Mononuclear cell (primary cell): ENCODE results near the gene IPO5. TPM values are rescaled to one million over a fixed set of nuclear protein-coding genes. Genes with fewer than 3 reads are reported as not detected.
"Not testable (repeated sequence)": the region's sequence is repeated elsewhere in the genome, so short reads cannot be mapped to it uniquely, and the experiment has no call there.

Experiments
- H3K27me3 ChIP-seq: 2 replicates; pipeline ENCODE4 v1.6.0; 2011; ENCODE audit warnings: low read length, control low read depth; ENCODE audit not compliant: insufficient read depth
- H3K4me1 ChIP-seq: 2 replicates; pipeline ENCODE4 v1.5.1; 2011; ENCODE audit warnings: mild to moderate bottlenecking, low read length, control low read depth; ENCODE audit not compliant: insufficient read depth
- H3K4me3 ChIP-seq: 2 replicates; pipeline ENCODE4 v1.5.1; 2011; ENCODE audit warnings: mild to moderate bottlenecking, low read length, moderate library complexity
- H3K9me3 ChIP-seq: 2 replicates; pipeline ENCODE4 v1.5.1; 2011; ENCODE audit warnings: low read depth, mild to moderate bottlenecking, control low read depth, low read length
- total RNA-seq: library from RNA; depleted of rRNA; stranded (reverse); fragments of >200 nt; gene quantifications from one replicate; pipeline ENCODE4 v1.2.3, GENCODE V29; 2012

Gene IPO5
- total RNA-seq, 1 donor: 69.2 TPM

DNA sequence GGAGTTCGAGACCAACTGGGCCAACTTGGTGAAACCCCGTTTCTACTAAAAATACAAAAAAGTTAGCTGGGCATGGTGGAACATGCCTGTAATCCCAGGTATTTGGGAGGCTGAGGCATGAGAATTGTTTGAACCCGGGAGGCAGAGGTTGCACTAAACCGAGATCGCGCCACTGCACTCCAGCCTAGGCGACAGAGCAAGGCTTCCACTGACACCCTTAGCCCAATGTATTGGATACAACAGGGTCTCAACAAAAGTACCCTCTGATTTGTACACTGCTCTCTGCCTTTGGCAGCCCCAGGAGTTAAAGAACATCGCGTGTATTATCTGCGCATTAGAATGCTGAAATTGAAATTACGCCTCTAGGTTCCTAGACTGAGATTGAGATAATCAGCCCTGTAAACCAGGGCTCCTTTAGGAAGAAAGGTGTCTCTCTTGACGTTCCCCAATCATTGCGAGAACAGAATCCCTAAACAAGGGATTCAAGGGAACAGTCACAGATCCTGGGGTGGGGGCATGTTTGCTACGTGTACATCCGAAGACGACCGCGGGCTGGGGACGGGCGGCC lies 21.9 kb downstream of the IPO5 start:
- H3K4me1 ChIP-seq: peaks cover 19% of the 10 kb centered on the region
- H3K9me3 ChIP-seq: no peaks in the 10 kb centered on the region
- H3K4me3 ChIP-seq: peak overlapping the region; percentile 66
- no peaks in the 10 kb centered on the region for H3K27me3 ChIP-seq

DNA sequence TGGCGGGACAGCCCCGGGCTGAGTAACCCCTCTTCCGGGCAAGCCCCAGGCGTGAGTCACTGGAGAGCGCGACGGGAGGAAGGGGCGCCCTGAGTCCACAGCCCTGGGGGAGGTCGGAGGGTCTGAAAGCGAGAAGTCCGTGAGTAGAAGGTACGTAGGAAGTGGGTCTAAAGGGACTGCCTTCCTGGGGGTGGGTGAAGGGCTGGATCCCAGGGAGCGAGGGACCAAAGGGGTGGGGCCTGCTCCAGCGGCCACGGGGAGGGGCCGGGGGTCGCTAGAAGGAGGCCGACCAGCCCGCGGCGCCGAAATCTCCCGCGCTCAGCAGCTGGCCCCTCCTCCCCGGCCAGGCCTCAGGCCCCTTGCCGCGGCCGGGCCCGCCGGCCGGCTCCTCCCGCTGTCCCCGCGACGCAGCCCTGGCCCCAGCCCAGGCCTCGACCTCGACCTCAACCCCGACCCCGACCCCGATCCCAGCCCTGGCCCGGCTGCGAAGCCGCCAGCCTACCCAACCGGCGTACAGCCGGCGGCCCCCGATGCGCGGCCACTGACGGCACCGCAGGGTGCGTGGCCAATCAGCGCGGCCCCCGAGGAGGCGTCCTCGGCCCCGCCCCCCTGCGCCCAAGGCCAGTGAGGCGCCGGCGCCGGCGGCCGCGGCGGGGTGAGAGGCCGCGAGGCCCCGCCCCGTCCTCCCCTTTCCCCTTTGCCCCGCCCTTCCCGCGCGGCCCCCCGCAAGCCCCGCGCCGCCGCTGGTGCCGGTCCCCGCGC lies 22.6 kb downstream of the IPO5 start:
- no peaks in the 10 kb centered on the region for H3K9me3 ChIP-seq
- H3K27me3 ChIP-seq: no peaks in the 10 kb centered on the region
- H3K4me3 ChIP-seq: peak overlapping the region; percentile 66

DNA sequence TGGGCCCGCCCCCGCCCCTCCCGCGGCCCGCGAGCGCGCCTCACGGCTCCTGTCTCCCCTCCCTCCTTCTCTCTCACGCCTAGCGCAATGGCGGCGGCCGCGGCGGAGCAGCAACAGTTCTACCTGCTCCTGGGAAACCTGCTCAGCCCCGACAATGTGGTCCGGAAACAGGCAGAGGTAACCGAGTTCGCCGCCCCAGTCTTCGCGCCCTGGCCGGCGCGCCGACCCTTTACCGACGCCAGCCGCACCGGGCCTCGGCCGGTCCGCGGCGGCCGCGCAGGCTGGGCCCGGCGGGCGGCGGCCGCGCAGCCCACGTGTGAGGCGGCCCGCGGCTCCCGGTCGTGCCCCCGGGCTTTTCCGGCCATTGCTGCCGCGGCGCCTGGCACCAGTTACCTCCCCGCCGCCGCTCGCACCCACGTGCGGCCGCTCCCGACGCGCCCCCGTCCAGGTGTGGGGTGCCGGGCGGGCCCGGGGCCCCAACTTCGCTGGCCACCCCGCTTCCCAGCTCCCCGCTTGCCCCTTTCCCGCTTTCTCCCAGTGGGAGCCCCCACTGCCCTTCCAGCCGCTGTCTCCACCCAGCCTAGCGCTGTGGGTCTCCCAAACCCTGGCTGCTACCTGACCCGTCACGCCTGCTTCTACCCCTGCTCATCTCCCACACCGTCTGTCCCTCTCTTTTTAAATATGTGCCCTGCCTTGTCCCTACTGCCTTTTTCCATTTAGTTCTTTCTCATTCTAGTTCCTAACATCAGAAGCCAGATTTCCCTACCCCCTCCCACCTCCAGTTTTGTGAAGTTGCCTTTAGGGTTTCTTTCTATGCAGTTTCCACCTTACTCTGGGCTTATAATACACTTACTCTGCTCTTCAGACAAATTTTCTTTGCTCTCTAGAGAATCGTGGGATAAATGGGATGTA lies 23.4 kb downstream of the IPO5 start:
- Histone ChIP-seq H3K4me1 (peaks cover 19% of the 10 kb centered on the region), H3K27me3 (no peaks in the 10 kb centered on the region), H3K4me3 (peak overlapping the region; percentile 55), H3K9me3 (no peaks in the 10 kb centered on the region)

More for the DNA sequence above, 22.6 kb downstream of the IPO5 start:
- peaks cover 19% of the 10 kb centered on the region for H3K4me1 ChIP-seq

DNA sequence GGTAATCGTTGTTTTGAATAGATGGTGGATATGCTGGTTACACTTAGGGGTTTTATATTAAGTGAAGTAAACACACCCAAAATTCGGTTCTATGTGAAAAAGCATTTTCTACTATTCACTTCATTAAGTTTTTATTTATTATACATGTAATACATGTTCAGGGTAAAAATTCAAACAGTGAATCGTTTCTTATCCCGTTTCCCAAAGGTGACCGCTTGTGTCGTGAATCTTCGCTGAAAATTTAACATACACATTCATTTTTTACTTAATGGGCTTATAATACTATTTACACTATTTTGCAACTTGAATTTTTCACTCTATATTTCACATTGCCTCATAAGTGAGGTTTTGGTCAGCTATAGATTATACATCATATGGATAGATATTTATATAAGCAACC lies 24.5 kb downstream of the IPO5 start:
- Histone ChIP-seq H3K4me1 (peaks cover 19% of the 10 kb centered on the region), H3K4me3 (no peak overlapping the region), H3K9me3 (no peaks in the 10 kb centered on the region), H3K27me3 (no peaks in the 10 kb centered on the region)

DNA sequence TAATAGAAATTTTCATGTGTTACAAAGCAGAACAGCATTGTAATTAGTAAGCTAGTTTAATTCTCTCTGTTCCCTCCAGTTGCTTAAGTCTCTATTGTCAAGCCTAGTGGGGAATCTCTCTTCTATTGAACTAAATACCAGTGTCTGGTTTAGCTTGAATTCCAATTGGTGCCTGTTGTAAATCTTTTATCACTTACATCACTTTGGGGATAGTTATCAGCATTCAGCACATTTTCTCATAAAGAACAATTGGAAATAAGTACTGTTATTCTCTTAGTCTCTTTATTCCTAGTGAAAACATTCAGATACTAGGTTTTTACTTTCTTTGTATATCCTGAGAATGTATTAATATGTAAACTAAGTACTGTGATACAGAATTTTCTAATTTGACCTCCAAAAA lies 25.2 kb downstream of the IPO5 start:
- H3K4me3 ChIP-seq: no peak overlapping the region

DNA sequence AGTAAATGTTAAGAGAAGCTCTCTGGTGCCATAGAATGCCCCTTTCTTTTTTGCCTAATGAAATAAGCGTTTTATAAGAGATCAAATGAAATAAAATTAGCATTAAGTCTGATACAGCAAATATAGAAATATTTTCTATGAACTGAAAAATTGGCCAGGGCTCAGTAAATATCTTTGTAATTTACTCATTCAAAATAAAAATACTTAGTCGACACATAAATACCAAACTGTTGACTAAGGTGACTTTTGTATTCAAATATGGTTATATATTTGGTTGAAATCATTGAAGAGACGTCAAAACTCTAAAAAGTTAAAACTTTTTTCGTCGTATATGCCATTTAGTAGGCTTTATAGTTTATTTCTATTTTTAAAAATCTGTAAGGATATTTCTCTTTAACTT lies 25.6 kb downstream of the IPO5 start:
- Histone ChIP-seq H3K27me3 (no peaks in the 10 kb centered on the region), H3K9me3 (no peaks in the 10 kb centered on the region), H3K4me1 (peaks cover 19% of the 10 kb centered on the region), H3K4me3 (no peak overlapping the region)

More for the DNA sequence above, 25.2 kb downstream of the IPO5 start:
- no peaks in the 10 kb centered on the region for H3K27me3 ChIP-seq
- peaks cover 19% of the 10 kb centered on the region for H3K4me1 ChIP-seq
- H3K9me3 ChIP-seq: no peaks in the 10 kb centered on the region

DNA sequence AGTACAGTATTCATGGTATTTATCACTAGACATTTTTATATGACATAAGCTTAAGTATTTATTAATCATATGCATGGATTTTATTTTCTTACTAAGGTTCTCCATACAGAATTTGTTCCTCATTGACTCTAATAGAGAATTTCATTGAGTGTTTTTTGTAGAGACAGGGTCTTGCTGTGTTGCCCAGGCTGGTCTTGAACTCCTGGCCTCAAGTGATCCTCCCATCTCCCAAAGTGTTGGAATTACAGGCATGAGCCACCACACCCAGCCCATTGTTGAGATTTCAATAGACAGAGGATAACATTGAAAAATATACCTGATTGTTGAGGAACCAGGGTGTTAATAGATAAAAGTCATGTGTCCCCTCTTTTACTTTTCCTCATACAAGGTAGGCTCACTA lies 26.1 kb downstream of the IPO5 start:
- no peaks in the 10 kb centered on the region for H3K9me3 ChIP-seq

DNA sequence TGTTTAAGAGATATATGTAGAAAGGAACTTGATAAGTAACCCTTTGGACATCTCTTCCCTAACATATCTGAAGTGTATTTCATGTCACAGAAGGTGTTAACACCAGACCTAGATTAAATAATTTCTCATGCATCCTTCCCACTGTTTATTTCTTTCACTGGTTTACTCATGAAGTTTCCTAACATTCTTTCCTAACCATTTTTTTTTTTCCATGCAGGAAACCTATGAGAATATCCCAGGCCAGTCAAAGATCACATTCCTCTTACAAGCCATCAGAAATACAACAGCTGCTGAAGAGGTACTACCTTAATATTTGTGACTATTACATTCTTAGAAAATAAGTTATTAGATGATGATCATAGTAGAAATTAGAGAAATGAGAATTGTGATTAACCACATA lies 28.8 kb downstream of the IPO5 start:
- Histone ChIP-seq H3K9me3 (no peaks in the 10 kb centered on the region), H3K4me3 (no peak overlapping the region), H3K27me3 (no peaks in the 10 kb centered on the region), H3K4me1 (peaks cover 13% of the 10 kb centered on the region)

More for the DNA sequence above, 26.1 kb downstream of the IPO5 start:
- Histone ChIP-seq H3K27me3 (no peaks in the 10 kb centered on the region), H3K4me3 (no peak overlapping the region), H3K4me1 (peaks cover 19% of the 10 kb centered on the region)

DNA sequence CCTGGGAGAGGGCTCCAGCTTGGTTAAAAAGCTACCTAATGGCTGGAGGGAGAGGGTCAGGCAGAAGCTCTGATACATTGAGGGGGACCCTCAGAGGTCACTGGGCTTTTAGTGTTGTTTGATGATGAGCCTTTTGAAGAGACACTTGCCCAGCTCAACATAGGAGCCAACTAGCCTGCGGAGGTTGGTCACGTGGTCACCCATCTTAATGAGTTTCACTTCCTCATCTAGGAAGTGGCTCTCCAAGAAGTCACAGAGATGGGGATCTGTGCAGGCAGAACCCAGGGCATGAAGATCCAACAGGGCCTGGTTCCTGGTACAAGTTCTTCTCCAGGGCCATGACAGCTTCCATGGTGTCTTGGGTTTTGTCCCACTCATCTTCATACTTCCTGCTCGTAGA lies 33.4 kb downstream of the IPO5 start:
- Histone ChIP-seq H3K4me1 (peaks cover 5% of the 10 kb centered on the region), H3K9me3 (no peaks in the 10 kb centered on the region), H3K4me3 (no peak overlapping the region), H3K27me3 (no peaks in the 10 kb centered on the region)

DNA sequence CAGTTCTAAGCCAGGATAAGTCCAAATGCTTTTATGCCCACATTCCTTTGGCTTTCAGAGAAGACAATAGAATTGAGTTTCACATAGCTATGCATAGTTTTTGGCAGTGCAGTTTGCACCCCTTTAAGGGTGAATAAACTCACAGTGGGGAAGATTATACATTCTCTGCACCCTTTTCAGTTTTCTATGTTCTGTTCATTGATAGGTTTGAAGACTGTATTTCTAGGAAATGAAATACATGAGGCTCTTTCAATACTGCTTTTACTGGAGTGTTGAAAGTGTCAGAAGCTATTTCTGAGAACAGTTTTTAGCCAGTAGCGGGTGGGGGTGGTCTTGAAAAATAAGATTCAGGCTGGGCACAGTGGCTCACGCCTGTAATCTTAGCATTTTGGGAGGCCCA lies 46.2 kb downstream of the IPO5 start:
- no peaks in the 10 kb centered on the region for H3K9me3 ChIP-seq
- H3K27me3 ChIP-seq: no peaks in the 10 kb centered on the region
- no peak overlapping the region for H3K4me3 ChIP-seq
- H3K4me1 ChIP-seq: no peaks in the 10 kb centered on the region

DNA sequence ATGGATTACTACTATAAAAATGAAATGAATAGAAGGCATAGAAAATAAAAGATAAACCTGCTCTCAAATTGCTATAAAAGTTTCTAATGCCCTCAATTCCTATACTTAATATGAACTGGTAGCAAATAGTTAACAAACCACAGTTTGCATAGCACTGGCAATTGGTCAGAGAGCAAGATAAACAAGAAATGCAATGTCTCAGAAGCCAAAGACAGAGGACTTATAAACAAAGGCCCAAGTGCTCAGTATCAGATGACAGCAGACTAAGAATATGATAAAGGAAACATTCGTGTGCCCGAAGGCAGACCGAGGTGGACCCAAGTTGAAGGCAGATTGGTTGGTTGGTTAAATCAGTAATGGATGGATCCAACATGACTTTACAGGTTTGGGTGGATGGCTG lies 50.6 kb downstream of the IPO5 start:
- no peaks in the 10 kb centered on the region for H3K9me3 ChIP-seq
- H3K4me1 ChIP-seq: no peaks in the 10 kb centered on the region
- no peaks in the 10 kb centered on the region for H3K27me3 ChIP-seq
- H3K4me3 ChIP-seq: no peak overlapping the region

DNA sequence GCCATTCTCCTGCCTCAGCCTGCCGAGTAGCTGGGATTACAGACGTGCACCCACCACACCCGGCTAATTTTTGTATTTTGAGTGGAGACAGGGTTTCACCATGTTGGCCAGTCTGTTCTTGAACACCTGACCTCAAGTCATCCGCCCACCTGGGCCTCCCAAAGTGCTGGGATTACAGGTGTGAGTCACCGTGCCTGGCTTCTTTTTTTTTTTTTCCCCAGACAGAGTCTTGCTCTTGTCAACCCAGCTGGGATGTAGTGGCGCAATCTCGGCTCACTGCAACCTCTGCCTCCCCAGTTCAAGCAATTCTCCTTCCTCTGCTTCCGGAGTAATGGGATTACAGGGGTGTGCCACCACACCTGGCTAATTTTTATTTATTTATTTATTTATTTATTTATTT lies 51.5 kb downstream of the IPO5 start:
- H3K9me3 ChIP-seq, H3K27me3 ChIP-seq, H3K4me1 ChIP-seq, H3K4me3 ChIP-seq: not testable (repeated sequence)

DNA sequence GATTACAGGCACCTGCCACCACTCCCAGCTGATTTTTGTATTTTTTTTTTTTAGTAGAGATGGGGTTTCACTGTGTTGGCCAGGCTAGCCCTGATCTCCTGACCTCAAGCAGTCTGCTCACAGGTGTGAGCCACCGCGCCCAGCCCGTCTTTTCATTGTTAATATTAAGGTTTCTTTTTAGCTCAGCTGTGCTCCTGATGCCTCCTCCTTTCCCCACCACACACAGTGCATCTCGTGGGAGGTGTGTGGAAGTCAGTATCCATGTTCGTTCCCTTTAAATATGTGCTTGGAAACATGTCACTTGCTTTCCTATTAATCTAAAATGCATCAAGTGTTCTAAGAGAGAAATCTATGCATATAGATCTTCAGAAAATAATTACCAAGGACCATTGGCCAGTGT lies 53.5 kb downstream of the IPO5 start:
- Histone ChIP-seq H3K4me1 (no peaks in the 10 kb centered on the region), H3K9me3 (no peaks in the 10 kb centered on the region), H3K27me3 (no peaks in the 10 kb centered on the region), H3K4me3 (no peak overlapping the region)

DNA sequence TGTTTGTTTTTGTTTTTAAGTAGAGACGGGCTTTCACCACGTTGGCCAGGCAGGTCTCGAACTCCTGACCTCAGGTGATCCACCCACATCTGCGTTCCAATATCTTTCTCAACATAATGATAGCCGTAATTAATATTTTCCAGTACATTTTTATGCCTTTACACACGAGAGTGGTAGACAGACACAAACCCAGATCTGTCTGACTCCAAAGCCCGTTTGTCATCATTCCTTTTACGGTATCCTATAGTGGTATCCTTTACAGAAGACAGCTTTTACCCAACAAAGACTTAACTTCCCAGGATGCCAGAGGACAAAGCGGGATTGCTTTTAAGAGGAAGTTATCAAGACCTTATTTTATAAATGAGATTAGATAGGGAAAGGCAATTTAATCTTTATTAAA lies 59.8 kb downstream of the IPO5 start:
- Histone ChIP-seq H3K27me3 (no peaks in the 10 kb centered on the region), H3K4me1 (no peaks in the 10 kb centered on the region), H3K4me3 (no peak overlapping the region), H3K9me3 (no peaks in the 10 kb centered on the region)

DNA sequence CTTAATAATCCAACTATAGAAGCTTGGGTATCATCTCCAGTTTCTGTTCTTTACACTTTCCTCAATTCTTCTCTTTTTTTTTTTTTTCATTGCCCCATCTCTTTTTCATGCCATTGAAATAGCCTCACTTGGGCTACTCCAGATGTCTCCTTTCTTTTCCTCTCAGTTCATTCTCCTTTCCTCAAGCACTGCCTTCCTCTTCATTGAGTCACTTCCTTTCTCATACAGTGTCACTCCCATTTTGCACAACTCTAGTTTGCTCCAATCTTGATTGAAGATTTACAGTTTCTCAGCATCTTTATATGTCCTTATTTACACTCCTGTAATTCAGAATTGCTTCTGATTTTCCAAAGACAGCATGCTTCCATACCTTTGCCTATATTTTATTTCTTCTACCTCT lies 61.3 kb downstream of the IPO5 start:
- no peaks in the 10 kb centered on the region for H3K27me3 ChIP-seq
- no peaks in the 10 kb centered on the region for H3K9me3 ChIP-seq
- no peaks in the 10 kb centered on the region for H3K4me1 ChIP-seq
- H3K4me3 ChIP-seq: no peak overlapping the region
